ENCODE data around the gene TMPRSS13. TPM values are rescaled to one million over a fixed set of nuclear protein-coding genes. Genes with fewer than 3 reads are reported as not detected.

TMPRSS13 gene
- total RNA-seq, 4 donors from 2014 or later = 11.1 to 31.7 (median 21.0) TPM

DNA sequence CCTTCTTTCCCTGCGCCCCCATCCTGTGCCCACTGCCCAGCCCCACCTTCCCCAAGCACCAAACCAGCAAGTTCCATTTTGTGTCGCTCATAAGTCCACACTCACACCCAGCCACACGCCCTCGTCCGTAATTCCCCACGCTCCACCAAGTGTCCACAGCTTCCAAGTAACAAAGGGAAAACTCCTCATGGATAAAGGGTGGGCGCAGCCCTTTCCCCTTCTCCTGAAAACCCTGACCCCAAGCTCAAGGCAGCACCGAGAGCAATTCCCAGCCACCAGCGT lies 53.2 kb downstream of the TMPRSS13 start:
- intact Hi-C loops (cut with DNase I) = no loop called here
- 0 to 2% methylated on average over 8 to 9 of the region's 9 CpGs for WGBS, 2 donors
- H3K4me1 ChIP-seq = peaks cover 16 to 62% (median 26%) of the 10 kb centered on the region in 3 donors
- no peaks in the 10 kb centered on the region for H3K36me3 ChIP-seq
- DNase-seq = no peak
- H3K4me3 ChIP-seq = peak overlapping the region; percentile 28 to 75 (median 50)
- H3K27me3 ChIP-seq = peaks cover 5 to 99% (median 11%) of the 10 kb centered on the region in 4 donors
- no peaks in the 10 kb centered on the region for H3K9me3 ChIP-seq
- H3K27ac ChIP-seq = peak overlapping the region in 3 of 4 donors; percentile 8 to 64 (median 59)
- TF ChIP-seq, protein P1, sequence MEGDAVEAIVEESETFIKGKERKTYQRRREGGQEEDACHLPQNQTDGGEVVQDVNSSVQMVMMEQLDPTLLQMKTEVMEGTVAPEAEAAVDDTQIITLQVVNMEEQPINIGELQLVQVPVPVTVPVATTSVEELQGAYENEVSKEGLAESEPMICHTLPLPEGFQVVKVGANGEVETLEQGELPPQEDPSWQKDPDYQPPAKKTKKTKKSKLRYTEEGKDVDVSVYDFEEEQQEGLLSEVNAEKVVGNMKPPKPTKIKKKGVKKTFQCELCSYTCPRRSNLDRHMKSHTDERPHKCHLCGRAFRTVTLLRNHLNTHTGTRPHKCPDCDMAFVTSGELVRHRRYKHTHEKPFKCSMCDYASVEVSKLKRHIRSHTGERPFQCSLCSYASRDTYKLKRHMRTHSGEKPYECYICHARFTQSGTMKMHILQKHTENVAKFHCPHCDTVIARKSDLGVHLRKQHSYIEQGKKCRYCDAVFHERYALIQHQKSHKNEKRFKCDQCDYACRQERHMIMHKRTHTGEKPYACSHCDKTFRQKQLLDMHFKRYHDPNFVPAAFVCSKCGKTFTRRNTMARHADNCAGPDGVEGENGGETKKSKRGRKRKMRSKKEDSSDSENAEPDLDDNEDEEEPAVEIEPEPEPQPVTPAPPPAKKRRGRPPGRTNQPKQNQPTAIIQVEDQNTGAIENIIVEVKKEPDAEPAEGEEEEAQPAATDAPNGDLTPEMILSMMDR (IDR thresholded peaks at IDR 0.05) = no peak
- no peak for TF ChIP-seq POLR2A (IDR thresholded peaks at IDR 0.05)

DNA sequence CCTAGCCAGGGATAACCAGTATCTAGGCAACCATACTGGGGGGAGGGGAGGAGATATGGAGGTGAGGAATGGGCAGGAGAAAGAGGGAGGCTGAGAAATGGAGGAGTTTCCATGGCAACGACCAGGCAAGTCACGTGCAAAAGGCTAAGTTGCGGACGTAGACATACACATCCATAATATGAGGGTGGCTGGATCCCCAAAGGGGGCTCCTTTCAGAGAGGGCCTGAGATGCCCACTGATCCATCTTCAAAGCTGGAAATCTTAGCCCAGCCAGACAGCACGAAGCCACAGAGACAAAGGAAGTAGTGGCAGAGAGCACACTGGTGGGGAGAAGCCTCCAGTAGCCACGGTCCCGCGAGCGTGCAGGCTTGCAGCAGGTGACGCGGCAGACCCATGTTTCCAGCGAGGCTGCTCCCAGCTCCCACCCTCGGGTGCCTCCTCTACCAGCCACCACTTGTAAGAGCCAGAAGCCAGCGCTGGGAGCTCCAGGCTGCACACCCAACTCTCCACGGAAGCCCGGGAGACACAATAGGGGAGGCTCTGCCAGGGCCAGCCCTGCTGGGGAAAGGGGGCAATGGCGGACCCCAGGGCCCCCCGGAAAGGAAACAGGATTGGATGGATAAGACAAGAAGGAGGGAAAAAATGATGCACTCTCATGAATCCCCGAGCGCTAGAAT lies 53.7 kb downstream of the TMPRSS13 start:
- intact Hi-C loops (cut with DNase I) = no loop called here
- DNase-seq = no peak
- Histone ChIP-seq H3K27ac (peak overlapping the region in 3 of 4 donors; percentile 8 to 64 (median 59)), H3K4me1 (peaks cover 16 to 62% (median 26%) of the 10 kb centered on the region in 3 donors), H3K4me3 (peak overlapping the region in 3 of 4 donors; percentile 49 to 75 (median 51)), H3K9me3 (no peaks in the 10 kb centered on the region), H3K27me3 (peaks cover 5 to 96% (median 11%) of the 10 kb centered on the region in 4 donors), H3K36me3 (no peaks in the 10 kb centered on the region)
- TF ChIP-seq POLR2A (IDR thresholded peaks at IDR 0.05) = no peak
- TF ChIP-seq, protein P1 (IDR thresholded peaks at IDR 0.05) = no peak
- 5 to 9% methylated on average over 15 to 16 of the region's 20 CpGs for WGBS, 2 donors

DNA sequence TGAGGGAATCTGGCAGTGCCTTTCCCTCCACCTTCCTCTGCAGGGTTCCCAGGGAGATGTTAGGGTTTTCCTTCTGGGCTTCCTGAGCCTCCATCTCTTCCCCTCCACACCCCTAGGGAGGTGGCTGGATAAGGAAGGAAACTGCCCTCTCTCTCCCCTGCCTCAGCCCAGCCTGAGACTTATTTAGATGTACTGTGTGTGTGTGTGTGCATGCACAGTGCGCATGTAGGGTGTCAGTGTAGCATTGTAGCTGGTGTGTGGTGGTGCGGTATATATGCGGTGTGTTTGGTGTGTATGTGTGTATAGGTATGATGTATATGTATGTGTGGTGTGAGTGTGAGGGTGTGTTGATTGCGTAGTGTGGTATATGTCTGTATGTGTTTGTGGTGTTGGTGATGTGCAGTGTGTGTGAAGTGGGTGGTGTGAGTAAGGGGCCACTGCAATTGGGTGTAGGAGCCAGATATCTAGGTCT lies 54.3 kb downstream of the TMPRSS13 start:
- TF ChIP-seq POLR2A (IDR thresholded peaks at IDR 0.05) = no peak
- TF ChIP-seq, protein P1 (IDR thresholded peaks at IDR 0.05) = no peak
- no peak for DNase-seq
- Histone ChIP-seq H3K36me3 (no peaks in the 10 kb centered on the region), H3K4me1 (peaks cover 16 to 68% (median 26%) of the 10 kb centered on the region in 3 donors), H3K27ac (peak overlapping the region in 2 of 4 donors; percentile 10 to 61), H3K9me3 (no peaks in the 10 kb centered on the region), H3K4me3 (peak overlapping the region in 2 of 4 donors; percentile 51 to 75), H3K27me3 (peaks cover 5 to 90% (median 11%) of the 10 kb centered on the region in 4 donors)
- 90 to 96% methylated on average over 4 of the region's 4 CpGs for WGBS, 2 donors
- intact Hi-C loops (cut with DNase I) = no loop called here

DNA sequence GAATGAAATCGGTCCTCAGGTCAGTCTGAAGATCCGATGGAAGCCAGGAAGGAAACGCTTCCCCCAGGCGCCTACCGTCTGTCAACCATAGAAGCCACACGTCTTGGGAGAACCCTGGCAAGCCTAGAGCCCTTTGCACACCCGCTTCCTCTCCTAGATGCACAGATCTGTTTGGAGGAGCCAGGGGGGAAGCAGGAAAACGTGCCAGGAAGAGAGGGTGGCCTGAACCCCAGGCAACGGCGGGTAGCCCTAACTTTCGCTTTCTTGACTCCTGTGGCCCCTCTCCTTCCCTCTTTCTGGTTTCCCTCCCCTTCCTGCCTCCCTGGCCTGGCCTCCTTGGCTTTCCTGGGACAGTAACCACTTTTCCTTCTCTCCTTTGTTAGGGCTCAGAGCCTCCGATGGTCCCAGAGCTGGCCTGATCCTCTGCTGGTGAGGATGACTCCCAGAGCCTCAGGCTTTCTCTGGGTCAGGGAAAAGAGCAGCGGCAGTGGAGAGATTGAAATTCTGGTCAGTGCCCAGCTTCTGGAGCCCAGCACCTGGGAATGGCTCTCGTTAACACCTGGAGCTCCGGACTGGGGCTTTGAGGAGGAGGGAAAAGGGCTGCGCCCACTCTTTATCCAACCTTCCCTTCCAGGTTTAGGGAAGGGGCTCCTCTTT lies 54.8 kb downstream of the TMPRSS13 start:
- peaks cover 5 to 84% (median 11%) of the 10 kb centered on the region in 4 donors for H3K27me3 ChIP-seq
- H3K4me3 ChIP-seq = peak overlapping the region in 2 of 4 donors; percentile 15 to 75
- H3K36me3 ChIP-seq = no peaks in the 10 kb centered on the region
- H3K4me1 ChIP-seq = peaks cover 16 to 72% (median 26%) of the 10 kb centered on the region in 3 donors
- intact Hi-C loops (cut with DNase I) = no loop called here
- no peaks in the 10 kb centered on the region for H3K9me3 ChIP-seq
- H3K27ac ChIP-seq = peak overlapping the region in 3 of 4 donors; percentile 8 to 61 (median 10)
- no peak for DNase-seq
- WGBS, 2 donors = 48 to 63% methylated on average over 13 of the region's 16 CpGs
- TF ChIP-seq POLR2A (IDR thresholded peaks at IDR 0.05) = no peak
- TF ChIP-seq, protein P1 (IDR thresholded peaks at IDR 0.05) = no peak

DNA sequence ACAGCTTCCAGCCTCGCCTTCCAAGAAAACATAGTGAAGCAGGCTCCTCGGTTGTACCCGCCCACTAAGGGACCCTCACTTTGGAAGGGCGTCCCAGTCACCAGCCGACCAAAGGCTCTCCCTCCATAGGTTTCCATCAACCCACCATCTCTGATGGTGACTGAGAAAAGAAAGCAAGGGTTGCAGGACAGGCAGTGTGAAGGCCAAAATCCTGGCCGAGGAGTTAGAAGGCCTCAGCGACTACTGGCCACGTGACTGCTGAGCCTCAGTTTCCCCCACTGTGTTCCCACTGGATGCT lies 55.4 kb downstream of the TMPRSS13 start:
- peak overlapping the region in 3 of 4 donors; percentile 33 to 61 (median 58) for H3K27ac ChIP-seq
- DNase-seq = no peak
- no peaks in the 10 kb centered on the region for H3K36me3 ChIP-seq
- WGBS, 2 donors = 63 to 76% methylated on average over 4 to 5 of the region's 8 CpGs
- H3K4me1 ChIP-seq = peaks cover 16 to 72% (median 26%) of the 10 kb centered on the region in 3 donors
- no peak overlapping the region for H3K4me3 ChIP-seq
- H3K27me3 ChIP-seq = peaks cover 5 to 78% (median 11%) of the 10 kb centered on the region in 4 donors
- intact Hi-C loops (cut with DNase I) = no loop called here
- H3K9me3 ChIP-seq = no peaks in the 10 kb centered on the region
- no peak for TF ChIP-seq POLR2A (IDR thresholded peaks at IDR 0.05)
- TF ChIP-seq, protein P1 (IDR thresholded peaks at IDR 0.05) = no peak

Measured in esophagus squamous epithelium (tissue), 5 donors.